Astrocyte (in vitro differentiated cells and primary cell): ENCODE results near the gene AAMP. TPM values are rescaled to one million over a fixed set of nuclear protein-coding genes. Genes with fewer than 3 reads are reported as not detected.

Experiments used
- DNase-seq: peaks from one replicate; pipeline ENCODE4 v3.0.0-alpha.2; 2010; ENCODE audit warnings: low read depth
- FAIRE-seq: peaks from 2 replicates; lab custom pipeline; 2011; peaks lifted over from hg19 to GRCh38; lab: Jason Lieb, UNC
- H2AFZ ChIP-seq: 2 replicates; pipeline ENCODE4 v1.6.0; 2012; ENCODE audit warnings: low read depth, low read length, inconsistent platforms
- H3K27ac ChIP-seq: 2 replicates; pipeline ENCODE4 v1.5.1; 2011; ENCODE audit warnings: low read depth, low read length, inconsistent platforms
- H3K27me3 ChIP-seq: 2 replicates; pipeline ENCODE4 v1.6.0; 2011; ENCODE audit warnings: low read length, inconsistent platforms; ENCODE audit not compliant: insufficient read depth
- H3K36me3 ChIP-seq: 2 replicates; pipeline ENCODE4 v1.5.1; 2011; ENCODE audit warnings: low read length, inconsistent platforms; ENCODE audit not compliant: insufficient read depth
- H3K4me1 ChIP-seq: 2 replicates; pipeline ENCODE4 v1.5.1; 2011; ENCODE audit warnings: low read length, inconsistent platforms; ENCODE audit not compliant: insufficient read depth
- H3K4me2 ChIP-seq: 2 replicates; pipeline ENCODE4 v1.6.0; 2012; ENCODE audit warnings: low read length, inconsistent platforms
- H3K4me3 ChIP-seq: 2 replicates; pipeline ENCODE4 v1.5.1; 2011; ENCODE audit warnings: low read depth, mild to moderate bottlenecking, low read length, inconsistent platforms; ENCODE audit not compliant: insufficient read depth
- H3K79me2 ChIP-seq: 2 replicates; pipeline ENCODE4 v1.6.0; 2012; ENCODE audit warnings: mild to moderate bottlenecking, low read length, inconsistent platforms; ENCODE audit not compliant: insufficient read depth
- H3K9ac ChIP-seq: 2 replicates; pipeline ENCODE4 v1.6.0; 2012; ENCODE audit warnings: mild to moderate bottlenecking, low read length, inconsistent platforms
- H3K9me3 ChIP-seq: 2 replicates; pipeline ENCODE4 v1.5.1; 2012; ENCODE audit warnings: low read depth, mild to moderate bottlenecking, low read length, inconsistent platforms; ENCODE audit not compliant: insufficient read depth
- H4K20me1 ChIP-seq: 2 replicates; pipeline ENCODE4 v1.6.0; 2012; ENCODE audit warnings: low read length, inconsistent platforms; ENCODE audit not compliant: insufficient read depth
- H3K27ac Mint-ChIP-seq: one replicate; pipeline ENCODE4 v1.8.0; 2021; ENCODE audit warnings: mild to moderate bottlenecking, mixed read lengths; ENCODE audit not compliant: unreplicated experiment
- H3K27me3 Mint-ChIP-seq: one replicate; pipeline ENCODE4 v1.8.0; 2021; ENCODE audit warnings: low read depth, mixed read lengths; ENCODE audit not compliant: unreplicated experiment
- H3K36me3 Mint-ChIP-seq: one replicate; pipeline ENCODE4 v1.8.0; 2021; ENCODE audit warnings: low read depth, mixed read lengths; ENCODE audit not compliant: unreplicated experiment
- H3K4me1 Mint-ChIP-seq: one replicate; pipeline ENCODE4 v1.8.0; 2021; ENCODE audit warnings: low read depth, mixed read lengths; ENCODE audit not compliant: unreplicated experiment
- H3K4me3 Mint-ChIP-seq: one replicate; pipeline ENCODE4 v1.8.0; 2021; ENCODE audit warnings: mild to moderate bottlenecking, moderate library complexity, mixed read lengths; ENCODE audit not compliant: unreplicated experiment
- H3K9me3 Mint-ChIP-seq: one replicate; pipeline ENCODE4 v1.8.0; 2021; ENCODE audit warnings: mild to moderate bottlenecking, mixed read lengths; ENCODE audit not compliant: unreplicated experiment
- EZH2 ChIP-seq: IDR thresholded peaks from 2 replicates; pipeline ENCODE4 v1.6.1; 2012; ENCODE audit warnings: mild to moderate bottlenecking, low read length, inconsistent platforms; ENCODE audit not compliant: insufficient read depth
- total RNA-seq: library from RNA; stranded (reverse); gene quantifications from 2 replicates; pipeline ENCODE4 v1.2.1, GENCODE V29; 2021
- TF ChIP-seq, protein P1 (sequence below): IDR thresholded peaks from 2 replicates; pipeline ENCODE4 v1.5.1; 2011; ENCODE audit warnings: low read depth, mild to moderate bottlenecking, inconsistent platforms, low read length, moderate library complexity; ENCODE audit not compliant: insufficient read depth

AAMP gene
- total RNA-seq, 1 donor from 2014 or later: 87.3 TPM

DNA sequence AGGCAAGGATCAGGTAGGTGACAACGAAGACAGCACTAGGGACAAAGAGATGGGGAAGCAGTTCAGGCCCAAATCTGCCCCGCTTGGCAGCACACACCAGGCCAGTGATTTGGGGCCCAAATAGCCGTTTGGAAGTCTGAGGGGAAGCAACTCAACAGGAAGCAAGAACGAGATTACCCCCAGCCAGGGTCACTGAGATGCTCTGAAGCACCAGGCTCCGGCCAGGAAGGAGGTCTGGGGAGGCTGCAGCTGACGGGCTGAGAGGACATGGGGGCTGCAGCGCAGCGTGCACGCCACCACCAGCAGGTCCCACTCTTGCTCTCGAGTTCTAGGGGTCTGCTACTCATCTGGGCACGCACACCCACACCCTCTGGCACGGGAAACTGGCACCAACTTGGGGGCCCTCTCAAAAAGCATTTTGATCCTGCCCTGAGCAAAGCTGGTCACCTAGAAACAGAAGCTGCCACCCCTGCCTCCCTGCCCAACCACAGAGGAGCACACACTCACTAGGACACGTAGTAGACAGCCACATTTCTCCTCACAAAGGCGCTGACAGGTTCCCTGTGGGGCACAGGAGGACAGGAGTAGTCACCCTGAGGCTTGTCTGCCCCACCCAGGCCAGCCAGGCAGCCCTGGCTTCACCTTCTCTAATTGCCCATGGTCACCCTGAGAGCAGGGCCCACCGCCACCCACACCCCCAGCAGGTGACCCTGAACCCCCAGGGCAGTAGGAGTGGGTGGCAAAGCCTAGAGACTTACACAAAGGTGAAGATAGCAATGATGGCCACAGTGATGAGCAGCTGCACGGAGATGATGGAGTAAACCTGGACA is 8.8 kb upstream of the AAMP start:
- Mint-ChIP-seq H3K4me3 (no peak overlapping the region), H3K27me3 (no peaks in the 10 kb centered on the region), H3K27ac (no peak overlapping the region), H3K4me1 (peaks cover 14% of the 10 kb centered on the region), H3K36me3 (peaks cover 12% of the 10 kb centered on the region), H3K9me3 (no peaks in the 10 kb centered on the region)
- no peak overlapping the region for H3K4me2 ChIP-seq
- H3K27ac ChIP-seq: no peak overlapping the region
- H3K4me1 ChIP-seq: peaks cover 20% of the 10 kb centered on the region
- TF ChIP-seq, protein P1, sequence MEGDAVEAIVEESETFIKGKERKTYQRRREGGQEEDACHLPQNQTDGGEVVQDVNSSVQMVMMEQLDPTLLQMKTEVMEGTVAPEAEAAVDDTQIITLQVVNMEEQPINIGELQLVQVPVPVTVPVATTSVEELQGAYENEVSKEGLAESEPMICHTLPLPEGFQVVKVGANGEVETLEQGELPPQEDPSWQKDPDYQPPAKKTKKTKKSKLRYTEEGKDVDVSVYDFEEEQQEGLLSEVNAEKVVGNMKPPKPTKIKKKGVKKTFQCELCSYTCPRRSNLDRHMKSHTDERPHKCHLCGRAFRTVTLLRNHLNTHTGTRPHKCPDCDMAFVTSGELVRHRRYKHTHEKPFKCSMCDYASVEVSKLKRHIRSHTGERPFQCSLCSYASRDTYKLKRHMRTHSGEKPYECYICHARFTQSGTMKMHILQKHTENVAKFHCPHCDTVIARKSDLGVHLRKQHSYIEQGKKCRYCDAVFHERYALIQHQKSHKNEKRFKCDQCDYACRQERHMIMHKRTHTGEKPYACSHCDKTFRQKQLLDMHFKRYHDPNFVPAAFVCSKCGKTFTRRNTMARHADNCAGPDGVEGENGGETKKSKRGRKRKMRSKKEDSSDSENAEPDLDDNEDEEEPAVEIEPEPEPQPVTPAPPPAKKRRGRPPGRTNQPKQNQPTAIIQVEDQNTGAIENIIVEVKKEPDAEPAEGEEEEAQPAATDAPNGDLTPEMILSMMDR: no peak
- TF ChIP-seq EZH2: no peak
- no peak for FAIRE-seq
- H2AFZ ChIP-seq: no peak overlapping the region
- H3K9me3 ChIP-seq: no peaks in the 10 kb centered on the region
- peaks cover 25% of the 10 kb centered on the region for H3K79me2 ChIP-seq
- peaks cover 23% of the 10 kb centered on the region for H4K20me1 ChIP-seq
- no peaks in the 10 kb centered on the region for H3K27me3 ChIP-seq
- DNase-seq: no peak
- H3K36me3 ChIP-seq: peaks cover 44% of the 10 kb centered on the region
- no peak overlapping the region for H3K4me3 ChIP-seq
- H3K9ac ChIP-seq: no peak overlapping the region

DNA sequence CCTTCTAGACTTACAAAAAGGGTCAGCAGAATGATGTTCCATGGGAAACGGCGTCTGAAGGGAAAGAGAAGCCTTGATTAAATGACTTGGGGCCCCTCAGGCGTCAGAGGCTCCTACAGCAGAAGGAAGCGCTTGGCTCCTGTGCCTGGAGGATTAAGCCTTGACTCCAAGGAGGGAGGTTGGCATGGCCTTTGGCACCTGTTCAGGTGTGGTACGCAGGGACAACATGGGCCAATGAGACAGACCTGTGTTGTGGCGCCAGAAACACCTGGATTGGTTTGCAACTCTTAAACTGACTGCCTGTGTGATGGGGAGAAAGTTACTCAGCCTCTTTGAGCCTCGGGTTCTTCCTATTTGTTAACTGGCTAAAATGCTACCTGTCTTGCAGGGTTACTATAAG is 8.0 kb upstream of the AAMP start:
- H3K36me3 ChIP-seq: peaks cover 47% of the 10 kb centered on the region
- H2AFZ ChIP-seq: no peak overlapping the region
- no peak overlapping the region for H3K4me3 ChIP-seq
- H3K27ac ChIP-seq: no peak overlapping the region
- Mint-ChIP-seq H3K4me1 (peaks cover 13% of the 10 kb centered on the region), H3K36me3 (peaks cover 12% of the 10 kb centered on the region), H3K27me3 (no peaks in the 10 kb centered on the region), H3K27ac (no peak overlapping the region), H3K9me3 (no peaks in the 10 kb centered on the region), H3K4me3 (no peak overlapping the region)
- TF ChIP-seq EZH2: no peak
- TF ChIP-seq, protein P1: no peak
- H4K20me1 ChIP-seq: peaks cover 14% of the 10 kb centered on the region
- H3K4me1 ChIP-seq: peaks cover 17% of the 10 kb centered on the region
- no peak overlapping the region for H3K9ac ChIP-seq
- H3K27me3 ChIP-seq: no peaks in the 10 kb centered on the region
- no peak overlapping the region for H3K4me2 ChIP-seq
- no peak for FAIRE-seq
- DNase-seq: no peak
- H3K9me3 ChIP-seq: no peaks in the 10 kb centered on the region
- H3K79me2 ChIP-seq: peaks cover 17% of the 10 kb centered on the region
